Epithelial cell of proximal tubule (primary cell): ENCODE measurements around the gene AEBP1. TPM values are rescaled to one million over a fixed set of nuclear protein-coding genes. Genes with fewer than 3 reads are reported as not detected.

Experiments
- DNase-seq: peaks from one replicate; pipeline ENCODE4 v3.0.0-alpha.2; 2011; ENCODE audit warnings: low read depth
- H3K4me3 ChIP-seq: 2 replicates; pipeline ENCODE4 v1.5.1; 2011; ENCODE audit warnings: low read depth, mild to moderate bottlenecking, low read length
- CTCF ChIP-seq: conservative IDR thresholded peaks from 2 replicates; pipeline ENCODE4 v1.5.1; 2012; ENCODE audit warnings: low read depth, mild to moderate bottlenecking, low read length
- total RNA-seq: library from RNA; depleted of rRNA; stranded (reverse); fragments of >200 nt; gene quantifications from 2 replicates; pipeline ENCODE4 v1.2.3, GENCODE V29; 2015

Gene AEBP1
- total RNA-seq, 1 donor from 2014 or later: 78.4 TPM

GRCh38 chr7:44063547-44063893 is 40.6 kb upstream of the AEBP1 start:
- TF ChIP-seq CTCF: no peak
- no peak for DNase-seq
- H3K4me3 ChIP-seq: no peak overlapping the region

DNA sequence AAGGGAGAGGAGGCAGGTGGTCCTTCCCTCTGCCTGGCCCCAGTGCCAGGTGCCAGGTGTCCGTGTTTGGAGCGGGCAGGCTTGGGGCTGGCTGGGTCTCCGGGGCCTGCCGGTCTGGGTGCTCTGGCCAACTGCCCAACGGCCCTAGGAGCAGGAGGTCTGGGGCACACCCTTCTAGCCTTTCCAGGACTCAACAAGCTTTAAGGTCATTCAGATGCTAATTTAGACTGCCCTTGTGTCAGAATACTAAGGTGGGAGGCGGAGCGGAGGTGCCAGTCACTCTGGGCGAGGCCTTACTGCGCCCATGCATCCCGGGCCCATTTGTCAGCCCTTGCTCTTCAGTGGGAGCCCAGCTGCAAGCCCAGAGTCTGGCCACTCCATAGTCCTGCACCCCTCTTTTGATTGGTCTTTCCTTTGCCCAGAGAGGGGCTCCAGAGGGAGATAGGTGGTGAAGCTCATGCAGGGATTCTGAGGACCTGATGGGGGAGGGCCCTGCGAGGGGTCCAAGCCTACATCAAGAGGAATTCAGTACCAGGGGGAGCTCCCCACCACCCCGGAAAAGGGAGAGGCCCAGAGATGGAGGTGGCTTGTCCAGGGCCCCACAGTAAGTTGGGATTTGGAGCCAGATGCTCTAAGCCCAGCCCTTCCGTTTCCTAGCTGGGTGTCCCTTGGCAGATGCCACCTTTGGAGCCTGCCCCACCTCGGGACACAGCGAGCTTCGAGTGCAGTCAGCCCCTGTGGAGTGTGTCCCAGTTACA is 40.1 kb upstream of the AEBP1 start:
- no peak overlapping the region for H3K4me3 ChIP-seq
- no peak for DNase-seq
- TF ChIP-seq CTCF: no peak

DNA sequence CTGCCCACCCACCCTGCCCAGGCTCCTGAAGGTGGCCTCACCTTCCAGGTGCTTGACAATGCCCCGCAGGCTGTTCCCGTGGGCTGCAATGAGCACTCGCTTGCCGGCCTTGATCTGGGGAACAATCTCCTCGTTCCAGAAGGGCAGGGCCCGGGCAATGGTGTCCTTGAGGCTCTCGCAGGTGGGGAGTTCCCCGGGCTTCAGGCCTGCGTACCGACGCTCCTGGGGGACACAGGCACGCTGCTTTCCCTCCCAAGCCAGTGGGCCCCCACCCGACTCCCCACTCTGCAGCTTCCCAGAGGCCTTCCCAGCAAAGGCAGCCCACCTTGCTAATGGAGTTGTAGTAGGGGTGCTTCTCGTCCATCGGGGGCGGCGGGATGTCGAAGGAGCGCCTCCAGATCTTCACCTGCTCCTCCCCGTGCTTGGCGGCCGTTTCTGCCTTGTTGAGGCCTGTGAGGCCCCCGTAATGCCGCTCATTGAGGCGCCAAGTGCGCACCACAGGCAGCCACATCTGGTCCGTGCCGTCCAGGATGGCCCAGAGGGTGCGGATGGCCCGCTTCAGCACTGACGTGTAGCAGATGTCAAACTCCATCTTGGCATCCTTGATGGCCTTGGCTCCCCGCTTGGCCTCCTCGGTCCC is 39.2 kb upstream of the AEBP1 start:
- no peak for DNase-seq
- no peak overlapping the region for H3K4me3 ChIP-seq
- no peak for TF ChIP-seq CTCF

DNA sequence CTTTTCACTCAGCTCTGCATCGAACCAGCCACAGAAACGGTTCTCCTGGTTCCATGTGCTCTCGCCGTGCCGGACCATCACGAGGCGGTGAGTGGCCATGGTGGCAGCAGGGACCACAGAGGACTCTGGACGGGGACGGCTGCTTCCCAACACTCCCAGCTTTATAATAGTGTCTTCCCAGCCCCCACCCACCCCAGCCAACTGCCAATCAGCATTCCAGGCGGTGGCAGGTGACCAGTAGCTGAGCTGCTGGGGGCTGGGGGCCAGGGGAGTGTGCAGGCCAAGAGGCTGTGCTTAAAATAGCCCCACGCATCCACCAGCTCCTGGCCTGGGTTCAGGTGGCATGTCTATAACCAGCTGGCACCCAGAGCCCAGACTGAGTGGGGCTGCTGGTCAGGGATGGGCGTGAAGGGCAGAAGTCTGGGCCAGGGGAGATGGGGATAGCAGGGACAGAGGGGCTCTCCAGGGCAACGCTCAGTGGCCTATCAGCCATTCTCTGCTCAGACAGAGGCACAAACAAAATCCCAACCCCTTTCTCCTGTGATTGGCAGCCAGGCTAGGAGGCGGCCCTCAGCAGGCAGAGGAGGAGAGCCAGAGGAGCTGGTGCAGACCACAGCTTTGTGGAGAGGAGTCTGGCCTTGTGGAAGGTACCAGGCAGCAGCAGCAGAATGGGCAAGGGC is 38.6 kb upstream of the AEBP1 start, which contains the start of gene PGAM2:
TSS of gene PGAM2 (minus strand) at position 137 of the 680 bp plus-strand sequence. CDS start at position 99, 38 bp downstream.
- no peak within 1 kb of the TSS for H3K4me3 ChIP-seq
- DNase-seq: no peak
- no peak for TF ChIP-seq CTCF

GRCh38 chr7:44066111-44066460 is 38.1 kb upstream of the AEBP1 start:
- no peak for DNase-seq
- TF ChIP-seq CTCF: no peak
- H3K4me3 ChIP-seq: no peak overlapping the region

GRCh38 chr7:44066494-44067063 is 37.6 kb upstream of the AEBP1 start:
- DNase-seq: no peak

More at GRCh38 chr7:44066494-44067063, 37.6 kb upstream of the AEBP1 start:
- no peak for TF ChIP-seq CTCF
- H3K4me3 ChIP-seq: no peak overlapping the region
